Renal cortical epithelial cell (primary cell): ENCODE results near the gene TRIP4. TPM values are rescaled to one million over a fixed set of nuclear protein-coding genes. Genes with fewer than 3 reads are reported as not detected.
"Not testable (repeated sequence)": the region's sequence is repeated elsewhere in the genome, so short reads cannot be mapped to it uniquely, and the experiment has no call there.

ENCODE experiments used
- DNase-seq: peaks from one replicate; pipeline ENCODE4 v3.0.0-alpha.2; 2011; ENCODE audit warnings: low read depth
- total RNA-seq: library from RNA; depleted of rRNA; stranded (reverse); fragments of >200 nt; gene quantifications from 2 replicates; pipeline ENCODE4 v1.2.3, GENCODE V29; 2014

Gene TRIP4
- total RNA-seq, 1 donor from 2014 or later, result 24.0 TPM

- no peak for DNase-seq
These were observed 103.1 kb downstream of the TRIP4 start for GRCh38 chr15:64490598-64491259.

GRCh38 chr15:64493641-64494040 is 106.0 kb downstream of the TRIP4 start:
- DNase-seq, result peak; percentile 64

- DNase-seq, result not testable (repeated sequence)
These were observed 108.3 kb downstream of the TRIP4 start for GRCh38 chr15:64495968-64496367.

- no peak for DNase-seq
These were observed 113.2 kb downstream of the TRIP4 start for GRCh38 chr15:64500695-64501395.

GRCh38 chr15:64501396-64501715 is 113.7 kb downstream of the TRIP4 start:
- no peak for DNase-seq

GRCh38 chr15:64502151-64502550 is 114.5 kb downstream of the TRIP4 start:
- DNase-seq, result no peak

GRCh38 chr15:64502551-64502950 is 114.9 kb downstream of the TRIP4 start:
- DNase-seq, result no peak

GRCh38 chr15:64503197-64503596 is 115.6 kb downstream of the TRIP4 start:
- DNase-seq, result peak; percentile 57

GRCh38 chr15:64503640-64504039 is 116.0 kb downstream of the TRIP4 start:
- DNase-seq, result no peak

Other genes starting within 250 kb of the TRIP4 start
- 0.17 and 0.70 TPM in 2 replicates for gene SNX22, start 236.1 kb upstream of the TRIP4 start, total RNA-seq
- gene PPIB, start 224.8 kb upstream of the TRIP4 start, total RNA-seq, result 565 and 927 TPM in 2 replicates
- 28.1 and 53.5 TPM in 2 replicates for gene CSNK1G1, start 31.7 kb upstream of the TRIP4 start, total RNA-seq
- 1.2 and 8.3 TPM in 2 replicates for gene PCLAF, start 6.4 kb upstream of the TRIP4 start, total RNA-seq
- 12.0 and 35.6 TPM in 2 replicates for gene ZNF609, start 72.7 kb downstream of the TRIP4 start, total RNA-seq